Measurements from ENCODE around the gene CCDC50.

- TF ChIP-seq CTCF (conservative IDR thresholded peaks at IDR 0.05; ENCODE audit: low read length) (no peak), EZH2phosphoT487 (IDR thresholded peaks at IDR 0.05; ENCODE audit: borderline replicate concordance, low read depth, low read length) (no peak)
These were observed 31.4 kb downstream of the CCDC50 start for GRCh38 chr3:191360620-191361019.
